ENCODE results near the gene PLBD2.

DNA sequence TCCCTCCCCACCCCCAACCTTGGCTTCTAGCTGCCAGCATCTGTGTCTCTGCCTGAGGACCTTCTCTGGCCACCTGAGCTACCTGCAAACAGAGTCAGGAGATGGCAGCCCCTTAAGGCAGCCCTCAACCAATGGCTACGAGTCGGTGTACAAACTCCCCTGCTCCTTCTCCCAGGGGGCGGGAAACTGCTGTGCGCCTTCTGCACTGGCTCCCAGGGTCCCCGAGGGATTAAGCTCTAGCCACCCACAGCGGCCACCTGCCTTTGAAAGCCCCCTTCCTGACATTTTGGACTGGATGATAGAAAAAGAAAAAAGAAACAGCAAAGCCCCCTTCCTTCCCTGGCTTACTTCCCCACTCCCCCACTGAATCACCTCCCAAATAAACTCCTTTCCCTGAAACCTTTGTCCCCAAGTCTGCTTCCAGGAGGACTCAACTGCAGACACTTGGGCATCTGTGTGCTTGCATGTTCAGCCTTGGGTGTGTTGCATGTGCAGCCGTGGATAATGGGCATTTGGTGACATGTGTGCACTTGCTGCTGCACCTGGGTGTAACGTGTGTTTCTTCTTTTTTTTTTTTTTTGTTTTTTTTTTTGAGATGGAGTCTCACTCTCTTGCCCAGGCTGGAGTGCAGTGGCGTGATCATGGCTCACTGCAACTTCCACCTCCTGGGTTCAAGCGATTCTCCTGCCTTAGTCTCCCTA is 39.3 kb downstream of the PLBD2 start:
- TF ChIP-seq, protein P1, sequence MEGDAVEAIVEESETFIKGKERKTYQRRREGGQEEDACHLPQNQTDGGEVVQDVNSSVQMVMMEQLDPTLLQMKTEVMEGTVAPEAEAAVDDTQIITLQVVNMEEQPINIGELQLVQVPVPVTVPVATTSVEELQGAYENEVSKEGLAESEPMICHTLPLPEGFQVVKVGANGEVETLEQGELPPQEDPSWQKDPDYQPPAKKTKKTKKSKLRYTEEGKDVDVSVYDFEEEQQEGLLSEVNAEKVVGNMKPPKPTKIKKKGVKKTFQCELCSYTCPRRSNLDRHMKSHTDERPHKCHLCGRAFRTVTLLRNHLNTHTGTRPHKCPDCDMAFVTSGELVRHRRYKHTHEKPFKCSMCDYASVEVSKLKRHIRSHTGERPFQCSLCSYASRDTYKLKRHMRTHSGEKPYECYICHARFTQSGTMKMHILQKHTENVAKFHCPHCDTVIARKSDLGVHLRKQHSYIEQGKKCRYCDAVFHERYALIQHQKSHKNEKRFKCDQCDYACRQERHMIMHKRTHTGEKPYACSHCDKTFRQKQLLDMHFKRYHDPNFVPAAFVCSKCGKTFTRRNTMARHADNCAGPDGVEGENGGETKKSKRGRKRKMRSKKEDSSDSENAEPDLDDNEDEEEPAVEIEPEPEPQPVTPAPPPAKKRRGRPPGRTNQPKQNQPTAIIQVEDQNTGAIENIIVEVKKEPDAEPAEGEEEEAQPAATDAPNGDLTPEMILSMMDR (IDR thresholded peaks at IDR 0.05) = no peak
- TF ChIP-seq POLR2A (IDR thresholded peaks at IDR 0.05) = no peak

All from body of pancreas (tissue), 4 donors.